ENCODE data around the gene SYT7. TPM values are rescaled to one million over a fixed set of nuclear protein-coding genes. Genes with fewer than 3 reads are reported as not detected.

The SYT7 gene
- polyA plus RNA-seq, 2 of the 4 experiments (the other 2 are of a cell fraction) = 0.37 to 1.0 TPM

GRCh38 chr11:61547246-61547645 lies 33.6 kb downstream of the SYT7 start:
- no peak for TF ChIP-seq TFCP2L1 (CRISPR knock-in tag; IDR thresholded peaks at IDR 0.05)
- TF ChIP-seq ZC3H11A (IDR thresholded peaks at IDR 0.05) = no peak
- TF ChIP-seq EHMT2 (IDR thresholded peaks at IDR 0.05; ENCODE audit: low read depth) = no peak
- TF ChIP-seq USF2 (IDR thresholded peaks at IDR 0.05) = no peak
- no peak for TF ChIP-seq HOXA7 (CRISPR knock-in tag; IDR thresholded peaks at IDR 0.05)
- DNase-seq (ENCODE audit: low read depth in 1 of 2, low spot score in 1 of 2) (no peak), FAIRE-seq (no peak), ATAC-seq (no peak)
- peaks cover 31% of the 10 kb centered on the region for H3K4me1 ChIP-seq
- no peak overlapping the region for H3K4me3 ChIP-seq
- 66% methylated on average over 19 of the region's 19 CpGs for WGBS (ENCODE audit: missing lambda C conversion rate)
- POLR2A ChIA-PET = no interaction called here
- H3K27ac ChIP-seq = no peak overlapping the region
- no peak overlapping the region for H3K4me2 ChIP-seq
- no peaks in the 10 kb centered on the region for H3K9me3 ChIP-seq
- CTCF ChIA-PET = interaction anchor here (0.7 to 3.6 kb wide), 5 partner anchors 15 to 107 kb away, joined by 3 to 18 read pairs (median 4); no protein-coding TSS in a partner anchor

GRCh38 chr11:61546663-61547062 lies 34.2 kb downstream of the SYT7 start:
- POLR2A ChIA-PET = no interaction called here
- DNase-seq (ENCODE audit: low read depth in 1 of 2, low spot score in 1 of 2) = no peak
- CTCF ChIA-PET = interaction anchor here (1.0 to 3.6 kb wide), 3 partner anchors 14 to 38 kb away, joined by 3 to 18 read pairs (median 17); no protein-coding TSS in a partner anchor
- no peak overlapping the region for H3K27ac ChIP-seq
- H3K4me3 ChIP-seq = no peak overlapping the region
- no peaks in the 10 kb centered on the region for H3K9me3 ChIP-seq
- WGBS (ENCODE audit: missing lambda C conversion rate) = 49% methylated on average over 13 of the region's 20 CpGs
- no peak for ATAC-seq
- TF ChIP-seq JUNB (IDR thresholded peaks at IDR 0.05) = no peak
- no peak for TF ChIP-seq E2F6 (IDR thresholded peaks at IDR 0.05; ENCODE audit: borderline replicate concordance, low read depth)
- TF ChIP-seq NFE2L2 (conservative IDR thresholded peaks at IDR 0.05; ENCODE audit: low read length) = no peak
- TF ChIP-seq ELK1 (IDR thresholded peaks at IDR 0.05; ENCODE audit: low read depth, low read length) = no peak
- TF ChIP-seq USF2 (IDR thresholded peaks at IDR 0.05) = no peak
- no peak for TF ChIP-seq HOXB5 (CRISPR knock-in tag; IDR thresholded peaks at IDR 0.05)
- no peak overlapping the region for H3K4me2 ChIP-seq
- no peak for FAIRE-seq
- H3K4me1 ChIP-seq = peaks cover 31% of the 10 kb centered on the region

- Histone ChIP-seq H3K4me1 (peaks cover 35% of the 10 kb centered on the region), H3K27ac (no peak overlapping the region), H3K4me3 (no peak overlapping the region), H3K4me2 (no peak overlapping the region), H3K9me3 (no peaks in the 10 kb centered on the region)
- DNase-seq (ENCODE audit: low read depth in 1 of 2, low spot score in 1 of 2) = no peak
- TF ChIP-seq CHD2 (IDR thresholded peaks at IDR 0.05; ENCODE audit: low read length, partially characterized antibody) (no peak), RARB (CRISPR knock-in tag; IDR thresholded peaks at IDR 0.05) (no peak), PBX3 (IDR thresholded peaks at IDR 0.05) (no peak), JUNB (IDR thresholded peaks at IDR 0.05) (no peak), HEYL (CRISPR knock-in tag; IDR thresholded peaks at IDR 0.05) (no peak)
- ChIA-PET POLR2A (no interaction called here), CTCF (interaction anchor here (0.7 to 5.7 kb wide), 16 partner anchors 10 to 108 kb away, joined by 3 to 56 read pairs (median 6); partner anchors contain the start of gene LRRC10B)
- ATAC-seq = no peak
- WGBS (ENCODE audit: missing lambda C conversion rate) = 86% methylated on average over 17 of the region's 32 CpGs
- FAIRE-seq = no peak
These were observed 35.0 kb downstream of the SYT7 start for GRCh38 chr11:61545921-61546320.

- FAIRE-seq (no peak), ATAC-seq (peak in 1 of 2 experiments; percentile 42; a peak in 3 of 6 replicates), DNase-seq (ENCODE audit: low read depth in 1 of 2, low spot score in 1 of 2) (peak; percentile 42 to 83)
- Histone ChIP-seq H3K27ac (no peak overlapping the region), H3K4me2 (no peak overlapping the region), H3K4me1 (peaks cover 35% of the 10 kb centered on the region), H3K4me3 (no peak overlapping the region), H3K9me3 (no peaks in the 10 kb centered on the region)
- CTCF ChIA-PET = interaction anchor here (0.7 to 5.7 kb wide), 16 partner anchors 9 to 108 kb away, joined by 3 to 56 read pairs (median 6); partner anchors contain the start of gene LRRC10B
- POLR2A ChIA-PET = no interaction called here
- 61% methylated on average over 5 of the region's 7 CpGs for WGBS (ENCODE audit: missing lambda C conversion rate)
- peak; percentile 63; the same call in 1 of the 2 replicates for TF ChIP-seq HOXB13 (CRISPR knock-in tag; IDR thresholded peaks at IDR 0.05; ENCODE audit: low read depth)
- no peak for TF ChIP-seq SMC3 (IDR thresholded peaks at IDR 0.05)
- 0 out of 2 replicates have a peak, but pooled peaks have one; percentile 53 for TF ChIP-seq HOXB5 (CRISPR knock-in tag; IDR thresholded peaks at IDR 0.05)
- TF ChIP-seq CTCF (IDR thresholded peaks at IDR 0.05) = peak; percentile 29; the same call in 2 of the 3 replicates
- no peak for TF ChIP-seq RNF2 (IDR thresholded peaks at IDR 0.05; ENCODE audit: borderline replicate concordance, low read depth)
- 0 out of 2 replicates have a peak, but pooled peaks have one; percentile 20 for TF ChIP-seq REST (IDR thresholded peaks at IDR 0.05)
These were observed 35.5 kb downstream of the SYT7 start for GRCh38 chr11:61545341-61545740.
